GM13977 (cell line): Measurements from ENCODE around the gene CPNE5.

Experiments
- DNase-seq: peaks from one replicate; pipeline ENCODE4 v3.0.0; 2012; ENCODE audit warnings: low spot score
- CTCF ChIP-seq: IDR thresholded peaks from 2 replicates; pipeline ENCODE4 v1.5.1; 2012; ENCODE audit warnings: mild to moderate bottlenecking, control low read depth; ENCODE audit not compliant: insufficient read depth; ENCODE audit errors: extremely low read depth, missing control alignments
- in situ Hi-C: fragments of 300-500 bp; cut with MboI; formaldehyde crosslinking; loops from one replicate; pipeline ENCODE4 v1.12.0; 2022; ENCODE audit warnings: low sequenced_read_pairs, low pct_unique_long_range_greater_than_20kb, mixed read lengths, inconsistent platforms; ENCODE audit not compliant: unreplicated experiment

The CPNE5 gene

GRCh38 chr6:36719126-36719525, 120.1 kb downstream of the CPNE5 start:
- no peak for TF ChIP-seq CTCF
- in situ Hi-C loops: no loop called here
- no peak for DNase-seq

- in situ Hi-C loops: no loop called here
- no peak for TF ChIP-seq CTCF
Observed at GRCh38 chr6:36718560-36718959, 120.7 kb downstream of the CPNE5 start.

GRCh38 chr6:36717871-36718540, 121.2 kb downstream of the CPNE5 start:
- in situ Hi-C loops: no loop called here
- no peak for TF ChIP-seq CTCF
- no peak for DNase-seq

More at GRCh38 chr6:36718560-36718959, 120.7 kb downstream of the CPNE5 start:
- DNase-seq: no peak

- DNase-seq: no peak
- TF ChIP-seq CTCF: no peak
- in situ Hi-C loops: no loop called here
Observed at GRCh38 chr6:36717231-36717825, 121.9 kb downstream of the CPNE5 start.

GRCh38 chr6:36716476-36717093, 122.7 kb downstream of the CPNE5 start:
- no peak for TF ChIP-seq CTCF
- in situ Hi-C loops: no loop called here
- DNase-seq: no peak

GRCh38 chr6:36715469-36715868, 123.8 kb downstream of the CPNE5 start:
- no peak for TF ChIP-seq CTCF

More at GRCh38 chr6:36715469-36715868, 123.8 kb downstream of the CPNE5 start:
- no peak for DNase-seq
- in situ Hi-C loops: no loop called here
